HG03196 (cell line): ENCODE data around the gene THEMIS.
A peak's percentile ranks its signal among the peaks of the same experiment; 100 is the strongest.
"Not testable (repeated sequence)": the region's sequence is repeated elsewhere in the genome, so short reads cannot be mapped to it uniquely, and the experiment has no call there.

Source experiments
- ATAC-seq: cut with Tn5 transposase; IDR thresholded peaks from one replicate; pipeline ENCODE4 v1.9.1; 2021; ENCODE audit not compliant: unreplicated experiment

The THEMIS gene

DNA sequence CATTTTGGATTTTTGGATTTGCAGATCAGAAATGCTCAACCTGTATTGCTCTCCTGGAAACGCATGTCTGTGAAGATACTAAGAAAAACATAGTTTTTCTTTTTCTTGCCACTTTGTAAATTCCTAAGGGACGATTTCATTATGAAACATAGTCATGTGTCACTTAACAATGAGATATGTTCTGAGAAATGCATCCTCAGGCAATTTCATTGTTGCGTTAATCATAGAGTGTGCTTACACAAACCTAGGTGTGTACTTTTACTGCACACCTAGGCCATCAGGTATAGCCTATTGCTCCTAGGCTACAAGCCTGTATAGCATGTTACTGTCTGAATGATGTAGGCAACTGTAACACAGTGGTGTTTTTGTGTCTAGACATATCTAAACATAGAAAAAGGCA lies 13.4 kb upstream of the THEMIS start:
- no peak for ATAC-seq

- no peak for ATAC-seq
These were observed 12.1 kb upstream of the THEMIS start for GRCh38 chr6:127912914-127913313.

DNA sequence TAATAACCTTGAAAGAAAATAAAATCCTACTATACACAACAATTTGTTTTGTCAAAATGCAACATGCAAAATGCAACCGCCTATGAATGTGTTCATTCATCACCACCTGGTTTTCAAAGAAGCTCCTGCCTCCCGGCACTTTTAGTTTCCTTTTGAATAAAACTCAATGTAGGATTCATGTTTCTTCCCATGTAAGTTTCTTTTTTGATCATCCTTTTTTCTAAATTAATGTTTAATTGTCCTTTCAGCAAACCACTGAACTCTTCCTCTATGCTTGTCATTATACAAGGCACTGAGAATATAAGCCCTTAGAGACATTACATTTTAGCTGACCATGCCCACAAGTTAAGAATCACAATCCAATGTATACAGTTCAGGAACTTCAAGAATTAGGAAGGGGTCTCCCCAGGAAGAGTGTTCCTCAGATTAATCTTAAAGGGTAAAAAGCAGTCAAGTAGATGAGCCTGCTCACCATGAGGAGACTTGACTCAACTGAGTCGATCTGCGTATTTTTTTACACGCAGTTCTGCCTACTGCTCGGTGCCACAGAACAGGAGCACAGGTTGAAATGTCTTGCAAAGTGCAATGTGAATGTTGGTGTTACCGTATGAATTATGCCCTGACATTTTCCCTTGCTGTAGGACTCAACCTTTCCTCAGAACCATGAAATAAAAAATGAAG lies 7.2 kb upstream of the THEMIS start:
- peak; percentile 88 for ATAC-seq

DNA sequence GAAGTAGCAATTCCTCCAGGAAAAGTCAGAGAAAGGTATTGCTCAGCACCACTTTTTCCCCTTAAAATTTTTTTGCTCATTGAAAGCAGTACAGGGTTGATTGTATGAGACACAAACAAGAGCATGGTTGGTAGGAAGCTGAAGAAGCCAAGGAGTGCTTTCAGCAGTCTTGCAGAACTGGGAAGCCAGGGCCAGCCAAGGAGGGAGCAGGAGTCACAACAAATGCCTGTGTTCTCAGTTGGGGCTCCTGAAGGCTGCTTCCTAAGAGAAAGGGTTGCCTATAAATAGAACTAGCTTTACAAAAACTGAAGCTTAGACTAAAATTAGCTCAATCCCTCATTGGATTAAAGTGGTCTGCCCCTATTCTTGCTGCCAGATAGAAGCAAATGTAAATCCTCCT lies 3.3 kb upstream of the THEMIS start:
- no peak for ATAC-seq

DNA sequence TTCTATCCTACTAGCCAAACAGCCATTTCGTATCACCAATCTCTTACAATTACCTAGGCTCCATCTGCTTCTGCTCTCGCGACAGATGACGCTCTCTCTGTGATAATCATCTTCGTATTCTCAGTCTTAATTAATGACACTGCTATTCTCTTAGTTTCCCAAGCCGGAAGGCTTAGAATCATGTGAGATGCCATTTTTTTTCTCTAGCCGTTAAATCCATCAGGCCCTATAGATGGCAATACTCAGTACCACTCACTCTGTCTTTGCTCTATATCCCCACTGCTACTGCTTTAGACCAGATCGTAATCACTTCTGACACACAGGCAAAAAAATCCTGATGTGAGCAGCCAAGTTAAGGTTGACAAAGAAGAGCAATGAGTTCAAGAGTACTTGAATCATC lies 2.1 kb upstream of the THEMIS start:
- ATAC-seq: no peak

GRCh38 chr6:127897484-127897883 lies 3.4 kb downstream of the THEMIS start:
- no peak for ATAC-seq

- no peak for ATAC-seq
These were observed 6.8 kb downstream of the THEMIS start for GRCh38 chr6:127894051-127894450.

DNA sequence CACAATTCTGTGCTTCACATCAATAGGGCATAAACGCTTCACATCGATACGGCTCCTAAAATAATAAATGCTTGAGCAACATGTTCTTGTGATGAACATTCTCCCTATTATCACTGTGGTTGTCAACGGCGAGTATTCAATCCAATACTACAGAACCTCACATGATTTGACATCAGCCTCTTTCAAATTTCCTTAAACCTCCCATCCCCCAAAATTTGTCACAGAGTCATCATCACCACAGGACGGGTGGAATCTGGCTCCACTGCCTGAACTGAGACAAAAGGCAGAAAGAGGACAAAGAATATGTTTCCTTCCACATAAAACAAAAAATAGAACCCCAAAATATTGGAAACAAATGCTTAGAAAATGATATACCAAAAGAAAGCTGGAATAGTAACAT lies 7.3 kb downstream of the THEMIS start:
- ATAC-seq: no peak

- no peak for ATAC-seq
These were observed 9.0 kb downstream of the THEMIS start for GRCh38 chr6:127891731-127892326.

DNA sequence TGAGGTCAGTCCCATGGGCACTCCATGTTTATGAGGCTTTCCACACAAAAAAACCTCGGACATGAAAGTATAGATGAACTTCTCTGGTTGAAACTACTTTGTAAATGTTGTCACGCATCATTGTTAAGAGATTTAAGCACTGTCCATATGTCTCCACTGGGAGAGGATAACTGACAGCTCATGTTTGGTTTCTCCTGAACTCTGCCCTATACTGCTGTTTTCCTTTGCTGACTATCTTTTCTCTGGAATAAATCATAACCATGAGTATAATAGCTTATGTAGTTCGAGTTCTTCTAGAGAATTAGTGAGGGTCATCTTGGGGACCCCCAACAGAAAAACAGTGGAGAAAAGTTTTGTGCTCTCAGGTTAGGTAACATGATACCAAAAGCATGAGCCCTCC lies 14.3 kb downstream of the THEMIS start:
- no peak for ATAC-seq

- ATAC-seq: no peak
These were observed 16.7 kb downstream of the THEMIS start for GRCh38 chr6:127884134-127884533.

GRCh38 chr6:127881949-127882348 lies 18.9 kb downstream of the THEMIS start:
- not testable (repeated sequence) for ATAC-seq

DNA sequence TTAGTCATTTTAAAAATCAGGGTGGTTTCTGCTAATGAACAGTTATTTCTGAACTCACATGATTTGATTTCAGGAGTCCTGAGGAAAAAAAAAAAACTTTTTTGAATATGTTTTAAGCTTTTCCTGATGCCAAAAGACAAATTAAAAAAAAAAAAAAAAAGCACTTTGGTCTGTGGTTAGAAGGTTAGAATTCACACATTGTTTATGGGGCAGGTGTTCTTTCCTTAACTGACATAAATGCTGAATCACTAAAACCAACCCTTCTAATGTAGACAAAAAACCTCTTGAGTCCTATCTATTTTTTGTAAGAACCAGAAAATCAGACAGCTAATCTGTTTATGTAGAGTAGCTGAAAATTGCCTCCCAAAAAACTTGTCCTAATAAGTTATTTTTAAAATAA lies 20.4 kb downstream of the THEMIS start:
- ATAC-seq: no peak

DNA sequence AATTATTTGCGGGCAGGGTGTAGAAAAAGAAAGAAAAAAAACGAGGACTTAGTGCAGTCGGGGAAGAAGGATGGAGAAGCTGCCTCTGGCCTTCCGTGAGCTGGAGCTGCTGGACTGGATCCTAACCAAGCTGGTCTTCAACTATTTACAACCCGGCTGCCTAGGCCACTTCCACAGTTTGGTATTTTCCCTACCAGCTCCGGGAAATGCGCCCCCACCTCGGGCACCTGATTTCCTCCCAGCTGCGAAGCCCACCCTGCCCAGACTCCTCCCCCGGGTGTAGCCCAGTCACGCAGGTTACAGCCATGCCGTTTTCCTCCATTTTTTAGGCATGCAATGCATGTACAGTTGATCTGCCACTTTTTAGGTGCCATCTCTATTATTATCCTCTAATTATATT lies 21.2 kb downstream of the THEMIS start:
- ATAC-seq: no peak

DNA sequence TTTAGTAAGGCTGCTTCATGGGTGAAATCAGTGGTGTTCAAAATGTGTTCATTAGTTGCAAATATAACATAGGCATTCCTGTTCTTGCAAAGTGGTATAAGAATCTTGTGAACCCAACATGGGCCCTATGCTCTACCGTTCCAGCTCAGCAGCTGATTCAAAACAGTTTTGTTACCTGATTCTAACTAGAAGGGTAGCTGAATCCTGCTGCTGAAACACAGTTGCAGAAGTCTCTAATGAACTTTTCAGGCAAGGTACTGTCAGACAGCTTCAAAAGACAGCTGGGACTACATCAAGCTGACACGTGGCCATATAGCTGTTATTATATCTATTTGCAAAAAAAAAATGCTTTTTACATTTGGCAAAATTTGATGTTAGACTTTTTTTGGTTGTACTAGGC lies 22.7 kb downstream of the THEMIS start:
- ATAC-seq: no peak

- ATAC-seq: peak; percentile 64
These were observed 23.6 kb downstream of the THEMIS start for GRCh38 chr6:127877231-127877630.

GRCh38 chr6:127869772-127870404 lies 31.0 kb downstream of the THEMIS start:
- no peak for ATAC-seq

GRCh38 chr6:127869183-127869582 lies 31.7 kb downstream of the THEMIS start:
- no peak for ATAC-seq

- ATAC-seq: no peak
These were observed 32.5 kb downstream of the THEMIS start for GRCh38 chr6:127868338-127868737.

DNA sequence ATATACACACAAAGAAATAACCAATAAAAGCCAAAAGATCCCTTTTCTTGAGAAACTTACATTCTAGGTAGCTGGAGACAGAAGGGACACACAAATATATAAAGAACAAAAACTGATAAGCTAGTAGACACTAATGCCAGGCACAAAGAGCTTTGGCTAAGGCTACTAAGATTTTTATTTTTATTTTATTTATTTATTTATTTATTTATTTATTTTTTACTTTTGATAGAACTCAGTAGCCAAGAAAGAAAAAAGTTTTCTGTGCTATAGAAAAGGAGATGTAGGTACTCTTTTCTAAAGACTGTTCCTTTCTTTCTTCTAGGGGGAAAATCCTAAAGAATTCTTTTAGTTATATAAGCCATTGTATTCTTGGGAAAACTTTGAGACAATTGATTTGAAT lies 34.1 kb downstream of the THEMIS start:
- ATAC-seq: no peak

DNA sequence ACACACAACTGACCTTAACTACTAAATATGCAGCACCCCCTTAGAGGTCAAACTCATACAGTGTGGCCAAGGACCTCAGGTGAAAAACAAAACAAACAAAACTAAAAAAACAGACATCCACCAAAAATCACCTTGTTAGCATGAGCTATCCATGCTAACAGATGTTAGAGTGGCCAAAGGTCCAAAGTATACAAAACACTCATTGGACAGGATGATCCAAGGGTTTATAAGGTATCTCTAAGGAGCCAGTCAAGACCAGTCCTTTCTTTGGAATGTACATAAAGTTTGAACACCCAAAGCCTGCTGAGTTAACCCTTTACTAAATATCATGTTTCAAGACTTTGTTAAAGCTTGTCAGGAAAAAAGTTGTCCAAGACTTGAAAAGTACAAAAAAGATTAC lies 35.8 kb downstream of the THEMIS start:
- no peak for ATAC-seq

DNA sequence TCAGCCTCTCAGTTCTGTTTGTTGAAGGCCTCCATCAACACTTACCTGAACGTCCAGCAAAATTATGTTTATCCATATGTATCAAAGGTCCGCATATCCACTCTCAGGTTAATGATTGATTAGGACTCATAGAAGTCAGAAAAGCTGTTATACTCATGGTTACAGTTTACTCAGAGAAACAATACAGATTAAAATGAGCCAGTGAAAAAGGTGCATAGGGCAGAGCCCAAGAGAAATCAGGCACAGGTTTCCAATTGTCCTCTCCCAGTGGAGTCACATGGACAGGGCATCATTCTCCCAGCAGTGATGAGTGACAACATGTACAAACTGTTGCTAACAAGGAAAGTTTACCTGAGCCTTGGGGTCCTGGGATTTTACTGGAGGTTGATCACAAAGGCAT lies 36.2 kb downstream of the THEMIS start:
- ATAC-seq: no peak

- no peak for ATAC-seq
These were observed 40.1 kb downstream of the THEMIS start for GRCh38 chr6:127860723-127861122.
